Islet of Langerhans (tissue), 1 donor: ENCODE results near the gene NCAM2.

Source experiments
- FAIRE-seq: peaks from one replicate; lab custom pipeline; 2011; peaks lifted over from hg19 to GRCh38; lab: Jason Lieb, UNC

Gene NCAM2

GRCh38 chr21:21177353-21177986, 179.3 kb downstream of the NCAM2 start:
- FAIRE-seq = no peak

DNA sequence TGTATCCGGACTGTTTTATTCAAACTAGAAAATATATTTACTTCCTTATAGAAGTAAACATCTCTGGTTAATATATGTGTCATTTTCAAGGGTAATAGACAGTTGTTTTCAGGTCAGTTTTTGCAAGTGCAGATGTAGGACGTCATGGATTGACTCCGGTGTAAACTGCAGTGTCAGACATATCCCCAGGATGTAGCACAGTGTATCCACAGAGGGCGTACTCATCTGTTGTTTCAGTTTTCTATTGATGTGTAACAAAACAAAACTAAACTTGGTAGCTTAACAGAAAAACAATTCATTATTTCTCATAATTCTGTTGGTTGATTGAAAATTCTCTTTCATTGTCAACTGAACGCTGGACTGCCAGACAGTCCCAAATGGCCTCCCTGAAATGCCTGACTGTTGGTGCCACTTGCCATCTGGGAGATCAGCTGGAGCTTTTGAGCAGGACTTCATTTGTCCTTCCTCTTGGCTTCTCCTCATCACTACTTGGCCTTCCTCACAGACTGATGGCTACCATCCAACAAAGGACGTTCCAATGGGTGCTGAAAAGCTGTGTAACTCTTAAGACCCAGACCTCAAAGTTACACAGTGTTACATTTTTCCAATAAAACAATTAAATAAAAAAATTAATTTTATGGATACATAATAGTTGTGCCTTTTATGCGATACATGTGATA, 181.6 kb downstream of the NCAM2 start:
- no peak for FAIRE-seq

DNA sequence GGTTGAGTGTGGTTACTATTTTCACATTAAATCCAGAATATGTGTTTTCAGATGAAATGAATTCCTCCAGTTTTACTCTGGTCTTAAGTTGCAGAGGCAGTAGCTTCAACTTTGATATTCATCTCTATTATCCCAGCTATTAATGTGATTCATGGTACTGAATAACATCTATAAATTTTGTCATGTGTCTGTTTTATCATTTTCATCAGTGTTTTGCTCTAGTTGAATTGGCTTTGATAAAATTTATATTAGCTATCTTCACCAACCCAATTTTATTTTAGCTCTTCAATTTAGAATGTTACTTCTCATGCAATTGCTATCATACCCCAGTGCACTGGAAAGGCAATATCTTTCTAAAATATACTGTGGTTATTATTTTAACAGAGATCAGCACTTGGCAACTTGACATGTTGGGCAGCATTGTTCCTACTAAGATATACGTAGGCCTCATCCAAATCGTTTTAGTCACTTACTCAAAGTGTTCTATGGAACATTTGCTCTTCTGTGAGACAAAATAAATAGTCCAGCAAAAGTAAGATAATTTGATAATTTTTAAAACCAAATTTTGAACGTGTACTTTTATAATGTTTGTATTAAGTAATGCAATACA, 184.3 kb downstream of the NCAM2 start:
- no peak for FAIRE-seq

DNA sequence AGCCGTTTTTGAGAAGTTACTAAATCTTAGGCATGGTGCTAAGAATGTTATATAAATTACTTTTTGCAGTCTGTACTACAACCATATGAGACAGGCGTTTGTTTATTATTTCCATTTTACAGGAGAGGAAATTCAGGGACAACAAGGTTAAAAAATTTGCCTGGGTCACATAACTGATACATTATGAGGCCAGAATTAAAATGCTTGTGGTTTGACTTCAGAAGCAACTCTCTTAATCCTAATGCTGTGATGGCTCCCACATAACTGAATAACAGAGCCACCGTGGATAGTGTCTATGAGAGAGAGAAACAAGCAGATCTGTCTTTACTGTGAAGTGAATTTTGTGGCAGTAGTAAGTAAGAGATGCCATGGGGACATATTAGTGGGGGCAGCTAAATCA, 184.9 kb downstream of the NCAM2 start:
- FAIRE-seq = no peak

DNA sequence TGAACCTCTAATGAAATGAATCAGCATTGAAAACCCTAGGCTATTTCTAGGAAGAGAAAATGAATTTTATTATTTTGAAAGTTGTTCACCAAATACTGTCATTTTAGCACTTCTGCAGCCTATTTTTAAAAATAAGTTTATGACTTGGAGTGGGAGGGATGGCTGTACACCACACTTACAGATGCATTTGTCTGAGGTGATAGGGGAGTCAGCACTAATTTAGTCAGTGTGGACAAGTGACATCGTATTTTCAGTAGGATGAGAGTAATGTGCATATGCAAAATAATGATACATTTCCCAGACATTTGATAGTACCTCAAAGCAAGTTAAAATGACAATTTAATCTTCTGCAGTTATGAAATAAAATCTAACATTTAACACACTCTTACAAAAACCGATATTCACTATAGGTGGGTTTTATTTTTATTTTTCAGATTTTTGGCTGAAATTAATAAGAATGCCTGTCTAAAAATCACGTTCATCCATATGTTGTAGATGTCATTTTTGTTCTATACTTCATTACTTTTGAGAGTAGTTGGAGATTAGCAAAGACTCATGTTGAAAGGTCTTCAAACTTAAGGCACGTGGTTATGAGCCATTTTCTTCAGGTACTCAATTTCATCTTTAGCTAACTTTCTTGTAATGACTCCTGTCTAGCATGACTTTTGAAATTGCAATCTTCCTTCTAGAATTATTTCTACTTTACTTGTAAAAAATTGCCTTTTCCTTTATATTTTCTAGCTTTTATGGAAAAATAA, 186.7 kb downstream of the NCAM2 start:
- FAIRE-seq = no peak

- no peak for FAIRE-seq
Measured at GRCh38 chr21:21187579-21187978, 189.4 kb downstream of the NCAM2 start.

DNA sequence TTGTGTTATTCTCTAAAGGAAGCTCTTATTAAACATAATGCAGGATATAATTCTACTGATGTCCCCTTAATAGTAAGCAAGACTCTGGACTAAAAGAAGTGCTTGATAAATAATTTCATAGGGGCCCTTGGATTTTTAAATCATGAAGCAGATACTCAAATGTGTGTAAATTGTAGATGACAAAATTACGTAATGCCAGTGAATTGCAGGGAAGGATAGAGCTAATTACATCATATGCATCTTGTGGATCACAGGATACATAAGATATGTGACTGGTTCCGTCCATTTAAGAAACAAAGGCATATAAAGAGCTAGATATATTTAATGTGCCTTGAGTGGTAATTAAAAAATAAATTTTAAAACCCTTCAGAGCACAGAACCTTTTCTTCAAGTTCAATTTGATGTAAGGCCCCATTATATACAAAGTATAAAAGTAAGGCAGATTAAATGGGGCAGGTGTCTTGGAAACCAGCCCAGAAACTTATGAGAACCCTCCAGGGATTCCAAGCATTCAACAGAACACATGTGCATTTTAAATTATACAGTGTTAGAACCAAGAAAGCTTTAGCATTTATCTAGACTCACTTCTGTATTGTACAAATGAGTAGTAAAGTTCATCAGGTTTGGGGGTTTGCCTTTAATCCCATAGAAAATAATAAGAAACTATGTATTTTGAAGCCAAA, 190.4 kb downstream of the NCAM2 start:
- no peak for FAIRE-seq

DNA sequence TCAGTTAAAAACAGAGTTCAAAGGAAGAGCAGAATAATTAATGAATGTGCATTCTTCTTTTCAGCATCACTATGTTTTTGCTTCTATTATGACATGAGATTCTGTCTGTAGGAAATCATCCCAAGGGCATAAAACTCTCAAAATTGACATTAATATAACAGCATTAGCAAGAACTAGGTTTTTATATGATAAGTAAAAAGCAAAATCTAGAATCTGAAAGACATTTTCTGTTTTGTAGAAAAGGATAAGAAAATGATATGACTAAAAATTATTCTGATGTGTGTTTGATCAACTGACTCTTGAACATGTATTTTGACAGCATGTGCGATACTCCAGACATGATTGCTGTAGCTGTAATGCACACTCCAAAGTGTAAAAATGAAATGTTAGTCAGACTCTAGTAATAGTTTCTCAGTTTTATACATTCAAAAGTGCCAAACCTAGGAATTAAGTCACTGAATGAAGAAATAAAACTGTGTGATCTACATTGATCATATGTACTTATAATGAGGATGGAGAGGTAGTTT, 197.3 kb downstream of the NCAM2 start:
- FAIRE-seq = no peak

GRCh38 chr21:21196087-21196486, 197.9 kb downstream of the NCAM2 start:
- FAIRE-seq = no peak

DNA sequence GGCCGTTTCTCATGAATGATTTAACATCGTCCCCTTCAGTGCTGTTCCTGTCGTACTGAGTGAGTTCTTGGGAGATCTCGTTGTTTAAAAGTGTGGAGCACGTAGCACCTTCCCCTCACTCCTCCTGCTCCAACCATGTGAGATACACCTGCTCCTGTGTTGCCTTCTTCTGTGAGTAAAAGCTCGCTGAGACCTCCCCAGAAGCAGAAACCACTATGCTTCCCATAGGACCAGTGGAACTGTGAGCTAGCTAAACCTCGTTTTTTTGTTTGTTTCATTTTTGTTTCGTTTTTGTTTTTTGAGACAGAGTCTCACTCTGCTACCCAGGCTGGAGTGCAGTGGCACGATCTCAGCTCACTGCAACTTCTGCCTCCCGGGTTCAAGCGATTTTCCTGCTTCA, 198.6 kb downstream of the NCAM2 start:
- FAIRE-seq = no peak

DNA sequence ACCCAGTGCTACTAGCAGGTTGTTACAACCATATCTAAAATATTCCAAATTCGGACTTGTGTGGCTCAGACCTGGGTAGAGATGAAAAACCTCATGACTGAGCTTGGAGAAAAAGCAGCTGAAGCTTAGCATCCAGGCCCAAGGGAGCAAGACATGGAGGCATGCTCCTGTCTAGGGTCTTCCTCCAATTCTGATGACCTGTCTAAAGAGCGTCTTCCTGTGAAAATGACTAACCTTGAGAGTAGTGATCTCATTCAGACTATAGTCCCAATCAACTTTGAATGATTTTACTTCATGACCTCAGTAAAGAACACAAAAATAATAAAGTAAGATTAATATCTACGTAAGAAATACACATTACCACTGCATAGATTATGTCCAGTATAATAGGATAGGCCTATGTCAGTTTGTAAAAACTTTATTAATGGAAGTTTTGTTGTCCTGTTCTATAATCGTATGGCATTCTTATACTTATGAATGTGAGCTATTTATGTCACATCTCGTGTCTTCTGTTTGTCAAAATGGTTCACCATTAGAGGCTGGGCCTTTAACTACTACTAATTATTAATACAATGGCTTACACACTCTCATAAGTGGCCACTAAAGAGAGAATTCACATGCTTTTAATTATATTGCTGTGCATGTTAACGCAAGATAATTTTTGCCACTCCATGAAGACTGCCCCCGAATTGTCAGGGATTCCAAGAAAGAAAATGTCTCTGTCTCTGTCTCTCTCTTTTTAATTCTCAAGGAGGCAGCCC, 201.3 kb downstream of the NCAM2 start:
- FAIRE-seq = no peak

GRCh38 chr21:21200103-21200938, 202.1 kb downstream of the NCAM2 start:
- no peak for FAIRE-seq

DNA sequence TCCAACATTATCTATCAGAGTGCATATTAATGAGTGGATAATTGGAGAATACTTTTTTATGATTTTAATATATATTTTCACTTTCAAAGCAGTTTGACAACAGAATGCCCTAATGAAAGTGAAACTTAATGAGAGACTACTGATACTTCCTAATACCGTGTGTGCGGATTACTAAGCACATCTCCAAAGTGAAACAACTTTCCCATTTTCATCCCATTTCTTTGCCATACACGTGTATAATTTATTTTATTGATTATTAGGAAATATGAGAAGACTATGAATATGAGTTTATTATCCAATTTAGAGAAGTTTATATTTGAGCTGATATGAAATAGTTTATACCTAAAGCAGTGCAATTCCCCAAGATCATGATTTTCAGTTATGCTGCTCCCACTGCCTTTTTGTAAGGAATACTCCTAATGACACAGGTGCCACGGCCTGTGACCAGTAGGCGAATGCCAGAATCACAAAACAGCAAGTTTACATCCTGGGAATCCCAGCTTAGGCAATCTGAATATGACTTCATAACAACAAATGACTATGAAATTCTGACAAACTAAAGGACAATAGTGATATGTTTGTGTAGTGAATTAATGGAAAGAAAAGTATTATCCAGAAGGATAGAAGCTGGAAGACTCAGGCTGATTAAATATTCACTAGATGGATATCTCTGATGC, 202.9 kb downstream of the NCAM2 start:
- no peak for FAIRE-seq

DNA sequence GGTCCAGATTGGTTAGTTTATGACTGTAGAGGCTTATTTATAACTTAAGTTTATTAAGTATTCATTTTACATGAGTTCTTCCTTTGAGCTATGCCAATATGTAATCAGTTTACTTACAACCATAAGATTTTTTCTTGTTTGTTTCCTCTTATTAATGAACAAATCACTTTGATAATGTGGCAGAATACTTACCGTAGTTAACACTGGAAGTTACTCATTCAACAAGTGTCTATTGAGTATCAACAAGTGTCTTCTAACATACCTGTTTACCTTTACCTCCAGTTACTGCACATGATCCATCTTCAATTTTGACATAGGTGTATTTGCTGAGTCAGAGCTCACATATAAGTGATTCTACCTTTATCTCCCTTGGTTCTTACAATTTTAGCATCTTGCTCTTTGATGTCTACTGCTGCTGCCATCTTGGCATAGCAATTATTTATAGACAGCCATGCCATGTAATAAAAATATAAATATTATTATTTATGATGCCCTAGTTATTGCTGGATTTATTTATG, 205.7 kb downstream of the NCAM2 start:
- no peak for FAIRE-seq

DNA sequence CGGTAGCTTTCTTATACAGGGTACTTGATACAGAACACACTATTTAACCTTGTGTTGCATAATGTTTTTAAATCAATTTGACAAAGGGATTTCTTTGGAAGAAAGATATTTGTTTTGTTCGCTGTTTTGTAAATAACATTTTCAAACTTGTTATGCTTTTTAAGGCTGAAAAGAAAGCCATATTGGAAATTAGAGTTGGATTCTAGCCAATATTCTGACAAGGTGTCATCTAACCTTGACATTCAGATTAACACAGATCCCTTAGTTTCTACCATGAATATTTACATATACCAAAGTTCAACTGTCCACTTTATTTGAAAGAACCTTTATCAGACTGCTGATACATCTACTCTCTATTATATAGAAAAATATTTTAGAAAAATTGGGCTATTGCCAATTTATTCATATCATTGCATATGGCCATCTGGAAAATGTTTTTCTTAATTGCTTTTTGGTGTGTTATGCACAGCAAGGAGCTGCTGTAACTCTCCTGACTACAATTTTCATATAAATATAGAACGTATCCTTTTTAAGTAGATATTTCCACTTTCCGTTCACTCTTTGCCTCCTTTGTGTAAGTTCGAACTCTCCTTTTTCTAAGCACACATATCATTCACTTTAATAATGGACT, 206.3 kb downstream of the NCAM2 start:
- FAIRE-seq = no peak

DNA sequence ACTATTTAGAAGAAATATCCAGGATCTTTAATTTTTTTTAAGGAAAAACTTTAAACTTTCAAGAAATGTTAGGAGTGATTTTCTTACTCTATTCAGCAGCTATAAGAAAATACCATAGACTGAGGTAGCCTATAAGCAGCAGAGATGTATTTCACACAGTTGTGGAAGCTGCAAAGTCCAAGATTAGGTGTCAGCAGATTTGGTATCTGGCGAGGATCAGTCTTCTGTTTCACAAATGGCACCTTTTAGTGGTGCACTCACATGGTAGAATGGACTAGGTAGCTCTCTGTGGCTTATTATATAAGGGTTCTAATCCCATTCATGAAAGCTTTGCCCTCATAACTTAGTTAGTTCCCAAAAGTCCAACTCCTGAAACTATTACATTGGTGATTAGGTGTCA, 207.4 kb downstream of the NCAM2 start:
- FAIRE-seq = no peak

DNA sequence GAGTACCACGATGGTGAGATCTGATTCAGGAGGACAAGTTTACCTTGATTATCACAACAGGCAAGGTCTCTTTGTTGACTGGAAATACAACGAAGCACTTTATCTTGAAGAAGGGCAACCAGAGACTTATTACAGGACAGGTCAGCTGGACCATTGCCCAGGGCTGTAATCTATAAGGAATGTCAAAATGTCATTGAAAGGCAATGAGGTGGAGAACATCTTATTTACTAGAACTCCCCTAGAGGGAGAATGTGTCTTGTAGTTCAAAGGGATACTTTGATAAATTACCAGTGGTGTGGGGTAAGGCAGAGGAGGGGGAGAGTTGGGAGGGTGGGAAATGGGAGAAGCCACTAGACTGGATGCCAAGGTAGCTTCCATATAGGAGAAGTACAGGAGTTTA, 212.3 kb downstream of the NCAM2 start:
- FAIRE-seq = no peak

- no peak for FAIRE-seq
Measured at GRCh38 chr21:21213297-21213696, 215.1 kb downstream of the NCAM2 start.

DNA sequence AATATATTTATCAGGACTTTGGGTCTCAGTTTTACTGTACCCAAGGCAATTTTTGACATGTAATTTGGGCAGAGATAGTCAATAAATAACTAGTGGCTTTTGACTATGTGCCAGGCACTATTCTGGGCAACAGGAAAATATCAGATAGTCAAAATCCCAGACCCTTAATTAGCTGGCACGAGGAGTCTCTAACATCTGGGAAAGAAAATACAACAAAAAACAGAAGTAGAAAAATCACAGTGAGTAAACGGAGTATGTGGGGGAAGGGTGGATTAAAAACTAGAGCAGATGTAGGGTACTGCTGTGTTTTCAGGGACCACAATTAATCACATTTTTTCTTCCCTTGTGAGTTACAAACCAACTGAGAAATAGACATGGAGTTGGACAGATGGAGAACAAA, 217.8 kb downstream of the NCAM2 start:
- FAIRE-seq = no peak
